WTC11 (cell line): ENCODE data around the gene JAZF1. TPM values are rescaled to one million over a fixed set of nuclear protein-coding genes. Genes with fewer than 3 reads are reported as not detected.

Experiments used
- ATAC-seq: fragments of 200-7000 bp; cut with Tn5 transposase; 2 replicates; pipeline ENCODE4 v1.10.0; 2021; ENCODE audit warnings: mild to moderate bottlenecking, moderate library complexity
- CTCF ChIA-PET: fragments of 300-600 bp; sonication (Branson Sonifier 250); formaldehyde crosslinking; loops from one replicate; lab custom pipeline; 2021; ENCODE audit warnings: antibody characterized with exemption; lab: Charles Lee
- POLR2A ChIA-PET: fragments of 350-600 bp; sonication (Branson Sonifier 250); formaldehyde crosslinking; loops from one replicate; lab custom pipeline; 2021; ENCODE audit warnings: antibody characterized with exemption; lab: Charles Lee
- DNase-seq: peaks from one replicate; pipeline ENCODE4 v3.0.0; 2021; ENCODE audit warnings: low spot score
- H3K27ac Mint-ChIP-seq: 2 replicates; pipeline ENCODE4 v1.8.0; 2021; ENCODE audit warnings: mixed read lengths
- H3K27me3 Mint-ChIP-seq: 2 replicates; pipeline ENCODE4 v1.8.0; 2021; ENCODE audit warnings: low read depth, mild to moderate bottlenecking, moderate library complexity, mixed read lengths
- H3K36me3 Mint-ChIP-seq: 2 replicates; pipeline ENCODE4 v1.8.0; 2021; ENCODE audit warnings: mixed read lengths
- H3K4me1 Mint-ChIP-seq: 2 replicates; pipeline ENCODE4 v1.8.0; 2022; ENCODE audit warnings: mixed read lengths
- H3K4me3 Mint-ChIP-seq: 2 replicates; pipeline ENCODE4 v1.8.0; 2021; ENCODE audit warnings: mild to moderate bottlenecking, moderate library complexity, mixed read lengths
- H3K9me3 Mint-ChIP-seq: 2 replicates; pipeline ENCODE4 v1.8.0; 2021; ENCODE audit warnings: mixed read lengths
- ESRRA ChIP-seq: sonication (generic); formaldehyde crosslinking; IDR thresholded peaks from 2 replicates; pipeline ENCODE4 v1.8.1; 2022; ENCODE audit warnings: mild to moderate bottlenecking, missing genetic modification reagents, borderline replicate concordance
- ETV6 ChIP-seq: sonication (generic); formaldehyde crosslinking; IDR thresholded peaks from 2 replicates; pipeline ENCODE4 v1.8.1; 2022; ENCODE audit warnings: mild to moderate bottlenecking, missing genetic modification reagents
- FOXK1 ChIP-seq: sonication (generic); formaldehyde crosslinking; IDR thresholded peaks from 2 replicates; pipeline ENCODE4 v1.8.0; 2022; ENCODE audit warnings: mild to moderate bottlenecking, moderate library complexity, missing genetic modification reagents
- FOXP4 ChIP-seq: sonication (generic); formaldehyde crosslinking; IDR thresholded peaks from 2 replicates; pipeline ENCODE4 v1.8.0; 2022; ENCODE audit warnings: mild to moderate bottlenecking, missing genetic modification reagents
- GABPB1 ChIP-seq: sonication (generic); formaldehyde crosslinking; IDR thresholded peaks from 2 replicates; pipeline ENCODE4 v1.8.1; 2023; ENCODE audit warnings: mild to moderate bottlenecking, missing genetic modification reagents
- GTF2I ChIP-seq: fragments of 250-450 bp; sonication (Bioruptor Pico); conservative IDR thresholded peaks from 2 replicates; pipeline ENCODE4 v1.4.0; 2021; ENCODE audit warnings: mild to moderate bottlenecking
- MAX ChIP-seq: sonication (generic); formaldehyde crosslinking; IDR thresholded peaks from 2 replicates; pipeline ENCODE4 v1.8.0; 2022; ENCODE audit warnings: mild to moderate bottlenecking, missing genetic modification reagents
- NR1H2 ChIP-seq: sonication (generic); formaldehyde crosslinking; IDR thresholded peaks from 2 replicates; pipeline ENCODE4 v1.9.0; 2021; ENCODE audit warnings: mild to moderate bottlenecking, moderate library complexity, missing genetic modification reagents
- OVOL2 ChIP-seq: fragments of 250-450 bp; sonication (Bioruptor Pico); IDR thresholded peaks from 2 replicates; pipeline ENCODE4 v1.9.0; 2021; ENCODE audit warnings: mild to moderate bottlenecking, borderline replicate concordance
- PREB ChIP-seq: sonication (generic); formaldehyde crosslinking; IDR thresholded peaks from 2 replicates; pipeline ENCODE4 v1.8.1; 2022; ENCODE audit warnings: mild to moderate bottlenecking, missing genetic modification reagents, moderate library complexity, borderline replicate concordance
- SP1 ChIP-seq: sonication (generic); formaldehyde crosslinking; conservative IDR thresholded peaks from 2 replicates; pipeline ENCODE4 v1.8.1; 2022; ENCODE audit warnings: missing genetic modification reagents
- TP53 ChIP-seq: sonication (generic); formaldehyde crosslinking; IDR thresholded peaks from 2 replicates; pipeline ENCODE4 v1.8.1; 2023; ENCODE audit warnings: mild to moderate bottlenecking, missing genetic modification reagents
- USF1 ChIP-seq: sonication (generic); formaldehyde crosslinking; IDR thresholded peaks from 2 replicates; pipeline ENCODE4 v1.8.0; 2022; ENCODE audit warnings: mild to moderate bottlenecking, missing genetic modification reagents
- ZBTB43 ChIP-seq: sonication (generic); formaldehyde crosslinking; IDR thresholded peaks from 2 replicates; pipeline ENCODE4 v1.8.1; 2023; ENCODE audit warnings: mild to moderate bottlenecking, missing genetic modification reagents
- ZNF121 ChIP-seq: sonication (generic); formaldehyde crosslinking; IDR thresholded peaks from 2 replicates; pipeline ENCODE4 v1.8.0; 2023; ENCODE audit warnings: missing genetic modification reagents
- ZNF281 ChIP-seq: sonication (generic); formaldehyde crosslinking; IDR thresholded peaks from 2 replicates; pipeline ENCODE4 v1.8.0; 2023; ENCODE audit warnings: mild to moderate bottlenecking, missing genetic modification reagents
- ZNF425 ChIP-seq: fragments of 250-450 bp; sonication (Bioruptor Pico); conservative IDR thresholded peaks from 2 replicates; pipeline ENCODE4 v1.9.0; 2021; ENCODE audit warnings: mild to moderate bottlenecking
- ZNF512 ChIP-seq: sonication (generic); formaldehyde crosslinking; IDR thresholded peaks from 2 replicates; pipeline ENCODE4 v1.8.1; 2022; ENCODE audit warnings: missing genetic modification reagents, borderline replicate concordance
- ZNF532 ChIP-seq: fragments of 250-450 bp; sonication (Bioruptor Pico); IDR thresholded peaks from 2 replicates; pipeline ENCODE4 v1.9.0; 2021; ENCODE audit warnings: mild to moderate bottlenecking, borderline replicate concordance
- total RNA-seq: library from RNA; stranded (reverse); gene quantifications from 3 replicates; pipeline ENCODE4 v1.2.3, GENCODE V29; 2021

The JAZF1 gene
- total RNA-seq, 1 experiment from 2014 or later, result 19.0 TPM

GRCh38 chr7:27970350-27970749, 210.2 kb downstream of the JAZF1 start:
- Mint-ChIP-seq H3K4me3 (no peak overlapping the region), H3K36me3 (no peaks in the 10 kb centered on the region), H3K27me3 (no peaks in the 10 kb centered on the region), H3K4me1 (no peaks in the 10 kb centered on the region), H3K27ac (no peak overlapping the region), H3K9me3 (no peaks in the 10 kb centered on the region)
- TF ChIP-seq OVOL2 (CRISPR knock-in tag), result no peak
- no peak for TF ChIP-seq ETV6 (CRISPR knock-in tag)
- TF ChIP-seq ZNF532, result no peak
- no peak for ATAC-seq
- no peak for DNase-seq
- ChIA-PET POLR2A (no interaction called here), CTCF (no interaction called here)

GRCh38 chr7:27969346-27969745, 211.2 kb downstream of the JAZF1 start:
- Mint-ChIP-seq H3K27ac (no peak overlapping the region), H3K36me3 (no peaks in the 10 kb centered on the region), H3K4me3 (no peak overlapping the region), H3K27me3 (no peaks in the 10 kb centered on the region), H3K4me1 (no peaks in the 10 kb centered on the region), H3K9me3 (no peaks in the 10 kb centered on the region)
- ChIA-PET CTCF (no interaction called here), POLR2A (no interaction called here)
- DNase-seq (no peak), ATAC-seq (no peak)
- TF ChIP-seq FOXK1 (no peak), GTF2I (CRISPR knock-in tag) (no peak), NR1H2 (CRISPR knock-in tag) (no peak), ZNF425 (CRISPR knock-in tag) (no peak), PREB (CRISPR knock-in tag) (no peak), ZNF281 (no peak), ZNF512 (CRISPR knock-in tag) (no peak), ZNF121 (CRISPR knock-in tag) (no peak), MAX (CRISPR knock-in tag) (no peak), FOXP4 (no peak), SP1 (no peak), USF1 (CRISPR knock-in tag) (no peak), ZBTB43 (no peak), TP53 (CRISPR knock-in tag) (no peak), GABPB1 (CRISPR knock-in tag) (no peak), ESRRA (CRISPR knock-in tag) (no peak)
